HG03520 (cell line): ENCODE measurements around the gene CUL9.
A peak's percentile ranks its signal among the peaks of the same experiment; 100 is the strongest.
"Not testable (repeated sequence)": the region's sequence is repeated elsewhere in the genome, so short reads cannot be mapped to it uniquely, and the experiment has no call there.

Experiments
- ATAC-seq: cut with Tn5 transposase; IDR thresholded peaks from one replicate; pipeline ENCODE4 v1.9.1; 2021; ENCODE audit warnings: mild to moderate bottlenecking, moderate library complexity; ENCODE audit not compliant: unreplicated experiment

CUL9 gene

DNA sequence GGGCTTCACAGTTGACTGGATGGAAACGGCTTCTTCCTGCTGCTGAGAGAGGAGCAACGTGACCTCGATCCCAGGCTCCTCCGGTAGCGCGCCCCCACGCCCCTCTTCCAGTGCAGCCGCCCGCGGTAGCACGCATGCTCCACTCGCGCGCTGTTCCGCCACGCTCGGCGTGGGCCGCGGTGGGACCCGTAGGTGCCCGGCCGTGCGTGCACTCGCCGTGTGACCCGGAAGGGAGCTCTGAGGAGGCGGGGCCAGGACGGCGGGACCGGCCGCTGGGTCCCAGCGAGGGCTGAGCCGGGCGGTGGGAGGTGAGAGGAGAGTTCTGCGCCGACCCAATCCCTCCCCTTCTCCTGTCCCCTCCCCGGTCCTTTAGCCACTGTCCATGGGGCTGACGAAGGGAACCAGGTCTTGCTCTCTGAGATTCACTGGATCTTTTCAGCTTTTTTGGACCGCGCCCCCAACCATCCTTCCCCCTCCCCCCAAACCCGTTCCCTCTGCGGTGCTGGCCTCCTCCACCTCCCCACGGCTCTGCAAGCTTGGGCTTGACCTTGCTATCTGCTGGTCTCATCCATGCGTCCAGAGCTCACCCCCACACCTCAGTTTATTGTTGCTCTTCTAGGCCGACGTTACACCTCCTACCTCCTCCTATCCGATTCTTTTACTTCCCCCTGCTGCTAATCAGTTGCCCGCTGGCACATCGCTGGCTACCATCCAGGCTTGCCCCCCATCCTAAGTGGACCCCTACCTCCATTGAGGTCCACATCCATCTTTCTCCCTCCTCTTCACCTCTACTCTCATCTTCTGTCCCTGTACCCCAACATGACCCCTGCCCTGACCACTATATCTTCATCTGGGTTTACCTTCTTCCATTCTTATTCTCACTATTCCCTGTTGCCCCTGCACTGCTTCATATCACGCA lies at the start of gene CUL9:
TSS of gene CUL9 (plus strand) at position 255 of the 919 bp plus-strand sequence. CDS start 2,115 bp downstream, outside the sequence.
- peak; percentile 90 for ATAC-seq

DNA sequence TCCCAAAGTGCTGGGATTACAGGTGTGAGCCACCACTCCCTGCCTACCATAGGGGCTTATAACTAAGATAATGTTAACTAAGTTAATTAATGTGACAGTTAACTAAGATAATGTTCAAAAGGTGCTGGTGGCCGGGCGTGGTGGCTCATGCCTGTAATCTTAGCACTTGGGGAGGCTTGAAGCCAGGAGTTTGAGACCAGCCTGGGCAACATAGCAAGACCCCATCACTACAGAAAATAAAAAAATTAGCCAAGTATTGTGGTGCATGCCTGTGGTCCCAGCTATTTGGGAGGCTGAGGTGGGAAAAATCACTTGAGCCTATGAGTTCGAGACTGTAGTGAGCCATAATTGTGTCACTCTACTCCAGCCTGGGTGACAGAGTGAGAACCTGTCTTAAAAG lies 43.7 kb upstream of the CUL9 start:
- ATAC-seq = no peak

DNA sequence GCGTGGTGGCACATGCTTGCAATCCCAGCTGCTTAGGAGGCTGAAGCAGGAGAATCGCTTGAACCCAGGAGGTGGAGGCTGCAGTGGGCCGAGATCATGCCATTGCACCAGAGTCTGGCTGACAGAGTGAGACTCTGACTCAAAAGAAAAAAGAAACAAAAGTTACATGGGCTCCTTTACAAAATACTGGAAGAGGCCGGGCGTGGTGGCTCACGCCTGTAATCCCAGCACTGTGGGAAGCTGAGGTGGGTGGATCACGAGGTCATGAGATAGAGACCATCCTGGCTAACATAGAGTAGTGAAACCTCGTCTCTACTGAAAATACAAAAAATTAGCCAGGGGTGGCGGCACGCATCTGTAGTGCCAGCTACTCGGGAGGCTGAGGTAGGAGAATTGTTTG lies 42.0 kb upstream of the CUL9 start:
- not testable (repeated sequence) for ATAC-seq

DNA sequence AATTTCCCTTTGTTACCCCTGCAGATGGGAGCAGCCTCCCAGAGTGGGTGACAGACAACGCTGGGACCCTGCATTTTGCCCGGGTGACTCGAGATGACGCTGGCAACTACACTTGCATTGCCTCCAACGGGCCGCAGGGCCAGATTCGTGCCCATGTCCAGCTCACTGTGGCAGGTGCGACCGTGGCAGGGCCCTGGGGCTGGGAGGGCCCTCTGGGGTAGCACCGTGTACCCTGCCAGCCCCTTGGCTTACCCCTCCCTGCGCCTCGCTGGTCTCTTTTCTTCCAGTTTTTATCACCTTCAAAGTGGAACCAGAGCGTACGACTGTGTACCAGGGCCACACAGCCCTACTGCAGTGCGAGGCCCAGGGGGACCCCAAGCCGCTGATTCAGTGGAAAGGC lies 40.4 kb upstream of the CUL9 start:
- no peak for ATAC-seq

DNA sequence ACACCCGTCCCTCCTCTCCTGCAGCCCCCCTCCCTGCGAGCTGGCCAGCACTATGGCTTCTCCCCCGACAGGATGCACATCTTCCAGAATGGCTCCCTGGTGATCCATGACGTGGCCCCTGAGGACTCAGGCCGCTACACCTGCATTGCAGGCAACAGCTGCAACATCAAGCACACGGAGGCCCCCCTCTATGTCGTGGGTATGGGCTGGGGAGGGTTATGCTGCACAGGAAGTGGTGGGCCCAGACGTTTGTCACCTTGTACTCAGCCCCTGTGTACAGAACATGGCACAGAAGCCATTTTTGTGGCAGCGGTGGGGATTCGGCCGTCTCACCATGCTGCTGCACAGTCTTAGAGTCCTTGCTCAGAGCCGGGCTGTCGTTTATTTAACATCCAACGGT lies 39.9 kb upstream of the CUL9 start:
- no peak for ATAC-seq

DNA sequence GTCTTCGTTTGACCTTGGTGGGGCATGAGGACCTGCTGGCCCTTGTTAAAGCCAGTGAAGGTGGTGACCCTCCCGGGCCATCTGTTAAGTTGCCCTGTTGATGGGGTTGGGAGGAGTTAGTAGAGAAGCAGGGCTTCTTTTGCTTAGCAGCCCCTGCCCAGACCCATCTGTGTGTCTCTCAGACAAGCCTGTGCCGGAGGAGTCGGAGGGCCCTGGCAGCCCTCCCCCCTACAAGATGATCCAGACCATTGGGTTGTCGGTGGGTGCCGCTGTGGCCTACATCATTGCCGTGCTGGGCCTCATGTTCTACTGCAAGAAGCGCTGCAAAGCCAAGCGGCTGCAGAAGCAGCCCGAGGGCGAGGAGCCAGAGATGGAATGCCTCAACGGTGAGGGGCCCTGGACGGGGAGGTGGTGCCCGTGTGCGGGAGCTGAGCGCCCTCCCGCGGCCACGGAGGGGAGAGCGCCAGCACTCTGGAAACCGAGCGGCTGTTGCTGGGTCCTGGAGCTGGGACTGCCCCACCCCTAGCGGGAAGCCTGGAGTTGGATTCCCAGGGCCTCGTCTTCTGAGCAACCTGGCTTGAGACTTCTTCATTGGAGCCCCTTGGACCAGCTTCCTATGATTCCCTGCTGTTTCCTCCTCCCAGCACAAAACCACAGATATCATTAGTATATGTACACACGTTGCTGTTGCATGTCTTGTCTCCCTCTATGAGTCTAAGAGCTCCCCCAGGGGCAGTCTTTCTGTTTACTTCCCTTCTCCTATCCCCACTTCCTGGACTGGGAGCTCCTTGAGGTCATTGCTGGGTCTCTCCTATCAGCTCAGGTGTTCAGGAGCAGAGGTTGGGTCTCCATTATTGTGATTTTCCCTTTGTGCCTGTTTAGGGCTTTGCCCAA lies 38.5 kb upstream of the CUL9 start:
- no peak for ATAC-seq

DNA sequence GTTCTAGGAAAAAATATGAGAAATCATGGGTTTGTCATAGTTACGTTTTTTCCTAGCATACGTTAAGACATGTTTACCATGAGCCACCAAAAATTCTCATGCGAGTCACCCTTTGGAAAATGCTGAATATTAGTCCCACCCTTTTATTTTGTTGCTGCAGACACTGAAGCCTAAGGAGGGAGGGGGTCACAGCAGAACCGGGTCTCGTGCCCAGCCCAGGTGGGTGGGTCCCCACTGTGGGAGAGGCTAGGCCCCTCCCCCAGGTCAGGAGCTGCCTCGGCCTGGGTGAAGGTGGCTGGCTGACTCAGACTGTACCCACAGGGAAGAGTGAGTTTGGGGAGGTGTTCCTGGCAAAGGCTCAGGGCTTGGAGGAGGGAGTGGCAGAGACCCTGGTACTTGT lies 37.1 kb upstream of the CUL9 start:
- no peak for ATAC-seq

DNA sequence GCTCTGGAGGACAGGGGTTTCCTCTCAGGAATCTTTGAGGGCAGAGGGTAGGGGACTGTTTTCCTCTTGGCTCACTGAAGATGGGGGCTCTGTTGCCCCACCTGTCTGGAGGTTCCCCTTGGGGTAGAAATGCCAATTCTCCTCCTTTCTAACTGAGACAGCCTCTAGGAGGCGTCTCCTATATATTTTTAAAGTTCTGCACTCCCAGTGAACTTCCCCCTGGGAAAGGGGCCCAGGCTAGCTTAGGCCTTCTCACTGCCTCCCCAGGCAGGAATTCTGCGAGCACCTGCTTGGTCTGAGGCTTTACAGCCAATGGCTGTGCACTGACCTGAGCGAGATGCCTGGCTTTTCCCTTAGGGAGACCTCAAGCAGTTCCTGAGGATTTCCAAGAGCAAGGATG lies 35.7 kb upstream of the CUL9 start:
- no peak for ATAC-seq

DNA sequence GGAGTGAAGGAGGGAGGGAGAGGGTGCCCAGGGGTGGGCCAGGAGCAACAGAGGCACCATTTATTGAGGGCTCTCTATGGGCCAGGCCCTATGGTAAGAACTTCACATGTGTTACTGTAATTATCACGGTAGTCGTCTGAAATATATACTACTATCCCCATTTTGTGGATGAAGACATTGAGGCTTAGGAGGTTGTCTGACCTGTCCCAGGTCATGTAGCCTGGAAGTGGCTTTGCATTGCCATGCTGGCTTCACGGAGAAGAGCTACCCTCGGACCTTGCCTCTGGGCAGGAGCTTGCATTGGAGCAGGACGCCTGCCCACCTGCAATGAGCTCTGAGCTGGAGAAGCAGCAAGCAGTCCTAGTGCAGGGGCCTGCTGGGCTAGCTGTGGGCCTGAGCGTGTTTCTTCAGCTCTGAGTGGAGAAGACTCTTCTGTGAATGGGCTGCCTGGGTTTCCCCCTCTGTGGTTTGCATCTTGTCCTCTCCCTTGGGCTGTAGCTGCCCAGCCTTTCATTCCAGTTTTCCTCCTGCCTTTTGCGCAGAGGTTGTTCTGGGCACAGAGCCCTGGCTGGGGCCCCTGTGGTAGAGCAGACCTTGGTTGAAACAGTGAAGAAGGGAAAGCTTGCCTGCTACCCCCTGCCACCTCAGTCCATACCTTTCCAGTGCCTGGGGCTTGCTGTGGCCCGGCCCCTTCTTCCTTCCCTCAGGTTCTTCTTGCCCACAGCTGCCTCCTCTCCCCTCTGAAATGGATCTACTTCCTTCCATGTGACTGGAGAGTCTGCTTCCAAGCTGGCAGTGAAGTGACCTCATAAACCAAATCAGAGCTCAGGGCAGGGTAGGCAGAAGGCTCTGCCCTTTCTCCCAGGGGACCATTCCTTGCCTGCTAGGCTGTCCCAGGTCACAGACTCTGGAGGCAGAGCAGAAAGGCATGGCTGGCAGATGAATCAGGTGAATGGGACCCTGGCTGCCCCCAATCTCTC lies 35.0 kb upstream of the CUL9 start:
- ATAC-seq = no peak

DNA sequence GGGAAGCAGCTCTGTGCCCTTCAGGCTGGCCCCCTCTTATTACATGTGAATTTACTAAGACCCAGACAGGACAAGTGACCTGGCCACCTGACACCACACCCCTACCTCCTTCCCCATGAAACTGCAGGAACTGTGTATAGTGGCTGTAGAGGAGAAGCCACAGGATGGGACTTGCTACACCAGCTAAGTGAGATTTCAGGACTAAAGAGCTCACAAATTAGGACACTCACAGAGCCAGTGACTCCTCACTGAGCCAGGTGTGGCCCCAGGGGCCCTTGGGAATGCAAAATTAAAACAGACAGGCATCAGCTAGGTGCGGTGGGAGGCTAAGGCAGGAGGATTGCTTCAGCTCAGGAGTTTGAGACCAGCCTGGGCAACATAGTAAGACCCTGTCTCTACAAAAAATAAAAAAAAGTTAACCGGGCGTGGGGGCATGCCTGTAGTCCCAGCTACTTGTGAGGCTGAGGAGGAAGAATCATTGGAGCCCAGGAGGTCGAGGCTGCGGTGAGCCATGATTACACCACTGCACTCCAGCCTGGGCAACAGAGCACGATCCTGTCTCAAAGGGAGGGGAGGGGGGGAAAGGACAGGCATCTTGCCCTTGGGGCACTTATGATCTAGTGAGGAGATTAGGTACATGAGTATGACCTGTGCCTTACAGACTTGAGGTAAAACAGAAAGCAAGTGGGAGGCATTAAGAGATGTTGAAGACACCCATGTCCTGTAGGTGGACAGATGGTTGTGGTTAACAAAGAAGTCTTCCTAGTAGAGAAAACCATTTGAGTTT lies 34.1 kb upstream of the CUL9 start:
- no peak for ATAC-seq

DNA sequence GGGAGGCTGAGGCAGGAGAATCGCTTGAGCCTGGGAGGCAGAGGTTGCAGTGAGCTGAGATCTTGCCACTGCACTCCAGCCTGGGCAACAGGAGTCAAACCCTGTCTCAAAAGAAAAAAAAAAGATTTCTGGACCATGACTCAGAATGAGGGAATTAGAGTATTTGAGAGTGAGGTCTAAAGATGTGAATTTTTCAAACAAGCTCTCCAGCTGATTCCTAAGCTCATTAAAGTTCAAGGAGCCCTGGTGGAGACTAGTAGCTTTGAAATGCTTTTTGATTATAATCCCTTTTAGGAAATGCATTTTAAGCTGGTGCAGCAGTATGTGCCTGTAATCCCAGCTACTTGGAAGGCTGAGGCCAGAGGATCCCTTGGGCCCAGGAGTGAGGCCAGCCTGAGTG lies 32.7 kb upstream of the CUL9 start:
- no peak for ATAC-seq

DNA sequence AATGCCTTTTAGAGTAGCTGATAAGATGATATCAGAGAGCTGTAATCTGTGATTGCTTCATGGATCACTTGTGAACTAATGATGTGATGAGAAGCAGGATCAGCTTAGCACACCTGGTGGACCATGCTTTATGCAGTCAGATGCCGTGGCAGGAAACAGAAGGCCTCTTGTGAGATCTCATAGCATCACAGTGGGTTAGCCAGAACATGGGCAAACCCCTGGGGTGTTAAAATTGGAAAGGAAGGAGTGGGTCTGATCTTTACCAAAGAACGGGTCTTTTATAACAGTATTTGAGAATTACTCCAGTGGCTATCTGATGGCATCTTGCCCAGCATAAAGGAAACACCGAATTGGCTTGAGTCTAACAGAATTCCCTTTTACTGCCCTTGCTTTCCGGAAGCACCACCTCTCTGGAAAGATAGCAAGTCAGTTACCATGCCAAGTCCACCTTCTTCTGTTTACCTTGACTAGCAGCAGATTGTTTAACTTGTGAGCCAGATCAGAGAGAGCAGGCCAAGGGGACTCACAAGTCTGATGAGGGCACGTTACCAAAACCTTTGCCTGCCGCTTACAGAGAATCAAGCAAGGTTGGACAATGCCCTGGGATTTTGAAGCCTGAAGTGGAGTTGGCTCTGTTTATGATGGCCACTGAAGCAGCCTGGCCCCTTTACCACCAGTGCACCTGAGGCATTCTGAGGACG lies 31.8 kb upstream of the CUL9 start:
- no peak for ATAC-seq

DNA sequence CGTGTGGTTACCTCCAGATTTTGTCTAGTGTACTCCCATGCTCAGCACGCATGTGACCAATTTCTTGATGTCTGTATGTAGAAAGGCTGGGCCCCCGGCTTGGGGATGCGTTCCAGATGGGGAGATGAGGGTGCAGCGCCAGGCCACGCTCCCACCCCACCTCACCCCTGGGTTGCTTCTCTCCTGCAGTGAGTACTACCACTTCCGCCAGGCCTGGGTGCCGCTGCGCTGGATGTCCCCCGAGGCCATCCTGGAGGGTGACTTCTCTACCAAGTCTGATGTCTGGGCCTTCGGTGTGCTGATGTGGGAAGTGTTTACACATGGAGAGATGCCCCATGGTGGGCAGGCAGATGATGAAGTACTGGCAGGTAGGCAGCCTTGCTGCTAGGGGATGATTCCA lies 22.4 kb upstream of the CUL9 start:
- no peak for ATAC-seq

DNA sequence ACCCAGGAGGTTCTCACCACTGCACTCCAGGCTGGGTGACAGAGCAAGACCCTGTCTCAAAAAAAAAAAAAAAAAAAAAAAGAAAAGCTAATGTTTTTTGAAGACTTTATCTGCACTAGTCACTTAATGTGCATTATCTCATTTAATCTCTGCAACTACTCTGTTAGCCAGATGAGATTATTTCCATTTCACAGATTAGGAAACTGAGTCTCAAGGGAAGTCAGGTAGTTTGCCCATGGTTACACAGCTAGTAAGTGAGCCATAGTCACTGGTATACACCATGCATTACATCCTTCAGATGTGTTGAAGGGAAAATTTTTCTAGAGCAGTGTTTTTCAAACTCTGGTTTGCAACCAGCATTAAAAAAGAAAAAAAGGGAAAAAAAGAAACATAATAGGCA lies 18.1 kb upstream of the CUL9 start:
- no peak for ATAC-seq

DNA sequence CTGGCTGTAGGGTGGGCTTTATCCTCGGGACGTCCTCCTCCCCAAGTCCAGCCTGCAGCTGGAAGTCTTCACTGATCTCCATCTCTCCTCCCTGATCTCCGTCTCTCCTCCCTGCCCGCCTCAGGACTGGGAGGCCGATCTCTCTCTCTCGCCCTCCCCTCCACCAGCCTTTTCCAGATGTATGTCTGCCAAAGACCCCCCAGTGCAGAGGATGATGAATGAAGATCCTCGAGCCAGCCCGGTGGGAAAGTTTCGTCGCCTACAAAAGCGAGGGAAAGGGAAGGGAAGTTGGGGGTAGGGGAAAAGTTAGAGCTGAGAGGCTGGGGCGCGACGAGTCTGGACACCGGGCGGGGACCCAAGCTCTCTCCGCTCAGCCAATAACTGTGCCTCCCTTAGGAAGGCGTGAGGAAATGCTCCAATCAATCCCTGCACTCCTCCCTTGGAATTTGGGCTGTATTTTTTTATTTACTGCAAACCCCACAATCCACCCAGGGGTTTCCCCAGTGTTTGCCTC lies 11.5 kb upstream of the CUL9 start:
- no peak for ATAC-seq

DNA sequence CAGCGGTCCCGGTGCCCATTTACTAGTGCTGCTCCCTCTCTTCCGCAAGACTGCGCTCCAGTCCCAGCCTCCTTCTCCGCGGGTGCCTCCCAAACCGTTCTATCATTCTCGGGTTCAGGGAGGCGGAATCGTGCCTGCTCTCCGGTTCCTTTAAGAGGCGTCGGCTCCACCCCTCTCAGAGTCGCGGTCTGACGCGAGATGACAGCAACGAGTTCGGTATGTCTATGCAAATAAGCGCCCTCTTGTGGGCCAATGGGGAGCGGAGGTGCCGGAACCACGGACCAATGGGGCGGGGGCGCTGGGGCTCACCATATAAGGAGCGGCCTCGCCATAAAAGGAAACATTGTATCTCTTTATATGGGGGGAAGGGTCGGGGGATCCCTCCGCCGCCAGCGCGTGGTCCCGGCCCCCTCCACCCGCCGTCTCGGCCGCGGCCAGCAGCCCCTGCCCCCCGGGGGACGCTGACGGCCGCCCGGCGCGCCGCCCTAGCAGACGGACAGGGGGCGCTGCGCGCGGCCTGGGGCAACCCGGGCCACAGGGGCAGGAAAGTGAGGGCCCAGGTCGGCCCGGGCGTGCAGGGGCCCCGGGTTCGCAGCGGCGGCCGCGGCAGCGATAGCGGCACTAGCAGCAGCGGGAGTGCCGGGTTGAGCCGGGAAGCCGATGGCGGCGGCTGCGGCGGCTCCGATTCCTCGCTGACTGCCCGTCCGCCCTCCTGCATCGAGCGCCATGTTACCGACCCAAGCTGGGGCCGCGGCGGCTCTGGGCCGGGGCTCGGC lies 10.9 kb upstream of the CUL9 start, which contains the start of gene SRF:
TSS of gene SRF (plus strand) at position 339 of the 776 bp plus-strand sequence. CDS start at position 727, 388 bp downstream.
- ATAC-seq = peak; percentile 54

DNA sequence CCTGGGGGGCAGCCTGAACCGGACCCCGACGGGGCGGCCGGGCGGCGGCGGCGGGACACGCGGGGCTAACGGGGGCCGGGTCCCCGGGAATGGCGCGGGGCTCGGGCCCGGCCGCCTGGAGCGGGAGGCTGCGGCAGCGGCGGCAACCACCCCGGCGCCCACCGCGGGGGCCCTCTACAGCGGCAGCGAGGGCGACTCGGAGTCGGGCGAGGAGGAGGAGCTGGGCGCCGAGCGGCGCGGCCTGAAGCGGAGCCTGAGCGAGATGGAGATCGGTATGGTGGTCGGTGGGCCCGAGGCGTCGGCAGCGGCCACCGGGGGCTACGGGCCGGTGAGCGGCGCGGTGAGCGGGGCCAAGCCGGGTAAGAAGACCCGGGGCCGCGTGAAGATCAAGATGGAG lies 10.3 kb upstream of the CUL9 start:
- ATAC-seq = no peak
